Dermis blood vessel endothelial cell (primary cell): ENCODE data around the gene CHD3. TPM values are rescaled to one million over a fixed set of nuclear protein-coding genes. Genes with fewer than 3 reads are reported as not detected.
"Not testable (repeated sequence)": the region's sequence is repeated elsewhere in the genome, so short reads cannot be mapped to it uniquely, and the experiment has no call there.

Experiments used
- DNase-seq: peaks from one replicate; pipeline ENCODE4 v3.0.0; 2010
- total RNA-seq: library from RNA; depleted of rRNA; stranded (reverse); fragments of >200 nt; gene quantifications from 2 replicates; pipeline ENCODE4 v1.2.3, GENCODE V29; 2014

The CHD3 gene
- total RNA-seq, 1 donor from 2014 or later, result 108 TPM

DNA sequence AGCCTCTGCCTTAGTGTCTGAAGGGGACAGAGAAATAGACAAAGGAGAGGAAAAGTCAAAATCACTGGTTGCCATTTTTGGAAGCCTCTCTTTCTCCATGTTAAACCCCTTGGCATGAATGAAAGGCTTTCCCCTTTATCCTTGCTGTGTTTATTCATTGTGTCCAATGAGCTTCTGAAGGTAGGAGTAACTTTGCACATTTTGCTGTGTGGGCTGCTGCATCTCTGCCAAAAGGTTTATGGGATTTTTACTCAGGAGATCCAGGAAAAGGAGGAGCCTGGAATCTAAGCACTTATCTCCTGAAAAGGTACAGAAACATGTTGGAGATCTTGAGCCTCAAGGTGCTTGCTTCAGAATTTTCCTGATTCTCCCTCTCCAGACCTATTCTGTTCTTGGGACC is 47.3 kb downstream of the CHD3 start:
- DNase-seq, result no peak

DNA sequence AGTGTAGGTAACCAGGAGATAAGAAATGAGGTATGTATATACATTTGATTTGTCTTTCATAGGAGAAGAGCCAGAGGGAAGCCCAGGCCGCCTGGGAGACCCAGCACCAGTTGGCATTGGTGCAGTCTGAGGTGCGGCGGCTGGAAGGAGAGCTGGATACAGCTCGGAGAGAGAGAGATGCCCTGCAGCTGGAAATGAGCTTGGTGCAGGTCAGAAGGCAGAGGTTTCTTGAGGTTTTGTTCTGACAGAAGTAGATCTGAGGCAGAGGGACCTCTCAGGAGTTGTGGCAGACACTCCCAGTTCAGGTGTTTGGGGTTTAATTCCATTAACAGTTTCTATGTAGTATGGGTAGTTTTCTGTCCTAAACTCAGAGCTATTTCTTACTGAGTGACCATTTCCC is 51.4 kb downstream of the CHD3 start:
- DNase-seq, result no peak

DNA sequence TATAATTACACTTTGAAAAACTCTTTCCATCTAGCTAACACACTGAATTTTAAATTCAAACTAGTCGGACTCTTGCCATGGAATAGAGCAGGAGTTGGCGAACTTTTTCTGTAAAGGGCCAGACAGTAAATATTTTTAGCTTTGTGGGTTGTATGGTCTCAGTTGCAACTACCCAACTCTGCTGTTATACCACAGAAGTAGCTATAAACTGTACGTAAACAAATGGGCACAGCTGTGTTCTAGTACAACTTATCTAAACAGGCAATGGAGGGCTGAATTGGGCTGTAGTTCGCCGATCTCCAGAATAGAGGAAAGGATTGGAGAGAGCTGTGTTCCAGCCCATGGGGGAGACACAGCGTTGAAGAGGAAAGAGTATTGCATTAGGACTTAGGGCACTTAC is 52.2 kb downstream of the CHD3 start:
- DNase-seq, result no peak

DNA sequence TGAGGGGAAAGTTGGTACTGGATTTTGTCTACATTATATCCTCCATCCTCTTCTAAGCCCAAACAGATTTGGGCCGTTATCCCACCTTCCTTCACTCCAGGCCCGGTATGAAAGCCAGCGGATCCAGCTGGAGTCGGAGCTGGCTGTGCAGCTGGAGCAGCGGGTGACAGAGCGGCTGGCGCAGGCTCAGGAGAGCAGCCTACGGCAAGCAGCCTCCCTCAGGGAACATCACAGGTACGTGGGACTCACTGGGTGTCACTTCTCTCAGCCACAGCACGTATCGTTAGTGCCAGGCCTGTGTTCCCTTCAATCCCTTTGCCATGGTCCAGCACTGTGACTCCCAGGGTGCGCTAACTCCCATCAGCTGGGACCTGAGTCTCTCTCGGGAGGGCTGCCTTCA is 54.7 kb downstream of the CHD3 start:
- DNase-seq, result no peak

DNA sequence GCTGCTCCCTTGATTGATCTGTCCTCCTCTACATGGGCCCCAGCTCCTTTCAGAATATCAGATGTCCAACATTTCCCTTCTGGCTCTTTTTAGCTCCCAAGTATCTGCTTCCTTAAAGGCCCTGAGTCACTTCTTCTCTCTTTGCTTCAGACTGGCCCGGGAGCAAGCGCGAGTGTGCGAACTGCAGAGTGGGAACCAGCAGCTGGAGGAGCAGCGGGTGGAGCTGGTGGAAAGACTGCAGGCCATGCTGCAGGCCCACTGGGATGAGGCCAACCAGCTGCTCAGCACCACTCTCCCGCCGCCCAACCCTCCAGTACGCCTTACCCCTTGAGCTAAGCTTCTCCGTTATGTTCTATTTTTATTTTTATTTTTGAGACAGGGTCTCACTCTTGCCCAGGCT is 55.7 kb downstream of the CHD3 start:
- no peak for DNase-seq

- DNase-seq, result no peak
Observed at GRCh38 chr17:7945651-7946050, 57.1 kb downstream of the CHD3 start.

- DNase-seq, result no peak
Observed at GRCh38 chr17:7946441-7946840, 57.9 kb downstream of the CHD3 start.

DNA sequence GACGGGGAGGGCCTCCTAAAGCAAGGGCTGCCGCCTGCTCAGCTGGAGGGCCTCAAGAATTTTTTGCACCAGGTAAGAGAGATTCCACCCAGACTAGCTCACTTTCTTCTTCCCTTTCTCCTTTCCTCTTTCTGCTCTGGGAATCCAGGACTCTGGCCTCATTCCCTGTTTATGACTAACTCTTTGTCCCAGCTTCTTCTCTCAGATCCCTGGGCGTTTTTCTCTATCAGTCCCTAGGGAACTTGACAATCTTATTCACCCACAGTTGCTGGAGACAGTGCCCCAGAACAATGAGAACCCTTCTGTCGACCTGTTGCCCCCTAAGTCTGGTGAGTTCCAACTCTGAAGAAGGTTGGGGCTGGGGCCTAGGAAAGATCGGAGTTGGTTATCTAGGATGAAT is 59.1 kb downstream of the CHD3 start:
- DNase-seq, result no peak

DNA sequence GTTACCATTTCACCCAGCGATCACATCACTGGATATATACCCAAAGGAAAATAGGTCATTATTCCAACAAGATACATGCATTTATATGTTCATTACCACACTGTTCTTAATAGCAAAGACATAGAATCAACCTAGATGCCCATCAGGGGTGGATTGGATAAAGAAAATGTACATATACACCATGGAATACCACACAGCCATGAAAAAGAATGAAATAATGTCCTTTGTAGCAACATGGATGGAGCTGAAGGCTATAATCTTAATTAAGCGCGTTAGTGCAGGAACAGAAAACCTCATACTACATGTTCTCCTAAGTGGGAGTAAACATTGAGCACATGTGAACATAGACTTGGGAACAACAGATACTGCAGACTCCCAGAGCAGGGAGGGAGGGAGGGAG is 62.0 kb downstream of the CHD3 start:
- DNase-seq, result no peak

- no peak for DNase-seq
Observed at GRCh38 chr17:7951143-7951792, 62.7 kb downstream of the CHD3 start.

GRCh38 chr17:7953266-7953665 is 64.7 kb downstream of the CHD3 start:
- not testable (repeated sequence) for DNase-seq

GRCh38 chr17:7955414-7956227 is 67.0 kb downstream of the CHD3 start:
- no peak for DNase-seq

GRCh38 chr17:7956228-7956965 is 67.8 kb downstream of the CHD3 start:
- peak; percentile 22 for DNase-seq

- DNase-seq, result no peak
Observed at GRCh38 chr17:7959503-7960253, 71.1 kb downstream of the CHD3 start.

DNA sequence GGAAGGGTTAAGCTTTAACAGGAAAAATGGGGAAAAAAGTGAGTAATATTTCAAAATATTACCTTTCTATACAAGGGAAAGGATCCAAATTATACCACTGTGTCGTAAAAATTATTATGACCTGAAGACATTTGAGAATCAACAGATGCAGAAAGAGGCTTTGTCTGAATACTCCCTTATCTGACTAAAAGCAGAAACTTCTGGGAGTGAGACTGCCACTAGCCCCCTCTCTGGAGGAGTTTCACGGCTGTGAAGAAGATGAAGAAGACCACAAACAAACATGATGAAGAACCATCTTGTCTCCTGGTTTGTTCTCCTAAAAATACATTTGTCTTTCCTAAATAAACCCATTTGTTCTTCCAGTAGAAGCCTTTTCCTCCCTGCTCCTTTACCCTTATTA is 72.8 kb downstream of the CHD3 start:
- DNase-seq, result no peak

Other genes starting within 250 kb of the CHD3 start
- gene ATP1B2, start 237.9 kb upstream of the CHD3 start, total RNA-seq, result not detected in 2 replicates
- gene TP53, start 201.3 kb upstream of the CHD3 start, total RNA-seq, result 36.1 and 69.7 TPM in 2 replicates
- 7.1 and 11.2 TPM in 2 replicates for gene WRAP53, start 200.3 kb upstream of the CHD3 start, total RNA-seq
- gene EFNB3, start 183.6 kb upstream of the CHD3 start, total RNA-seq, result 0.14 and 0.51 TPM in 2 replicates
- 0.42 TPM in 1 of 2 replicates, not detected in the other for gene DNAH2, start 171.0 kb upstream of the CHD3 start, total RNA-seq
- 7.6 and 10.6 TPM in 2 replicates for gene KDM6B, start 54.6 kb upstream of the CHD3 start, total RNA-seq
- gene TMEM88, start 33.7 kb upstream of the CHD3 start, total RNA-seq, result 50.9 and 111 TPM in 2 replicates
- gene NAA38, start 31.2 kb upstream of the CHD3 start, total RNA-seq, result 63.2 and 129 TPM in 2 replicates
- 15.1 and 17.9 TPM in 2 replicates for gene CYB5D1, start 30.8 kb upstream of the CHD3 start, total RNA-seq
- 1.6 and 3.1 TPM in 2 replicates for gene RNF227, start 27.5 kb downstream of the CHD3 start, total RNA-seq
- 0.05 and 0.68 TPM in 2 replicates for gene KCNAB3, start 41.1 kb downstream of the CHD3 start, total RNA-seq
- 46.1 and 67.5 TPM in 2 replicates for gene TRAPPC1, start 43.2 kb downstream of the CHD3 start, total RNA-seq
- gene CNTROB, start 43.4 kb downstream of the CHD3 start, total RNA-seq, result 17.4 and 21.8 TPM in 2 replicates
- not detected in 2 replicates for gene GUCY2D, start 113.8 kb downstream of the CHD3 start, total RNA-seq
- gene ALOX15B, start 150.3 kb downstream of the CHD3 start, total RNA-seq, result not detected in 2 replicates
- not detected in 2 replicates for gene ALOX12B, start 198.9 kb downstream of the CHD3 start, total RNA-seq
- gene ALOXE3, start 229.7 kb downstream of the CHD3 start, total RNA-seq, result 0.05 TPM in 1 of 2 replicates, not detected in the other
- 0.09 TPM in 1 of 2 replicates, not detected in the other for gene HES7, start 235.3 kb downstream of the CHD3 start, total RNA-seq